Breast epithelium (tissue), 4 donors: ENCODE data around the gene RAB20. TPM values are rescaled to one million over a fixed set of nuclear protein-coding genes. Genes with fewer than 3 reads are reported as not detected.

Experiments used
- DNase-seq, 2 donors: peaks; one replicate each; pipeline ENCODE4 v3.0.0-alpha.2; 2019; ENCODE audit warnings: low spot score in 2 of 2
- H3K27ac ChIP-seq, 2 donors: fragments of 200-600 bp; sonication (generic) in 1 of 2; one replicate each; pipeline ENCODE4 v1.5.1; 2016 to 2019; ENCODE audit warnings: mild to moderate bottlenecking in 1 of 2
- H3K27me3 ChIP-seq, 2 donors: fragments of 200-600 bp; sonication (generic) in 1 of 2; one replicate each; pipeline versions ENCODE4 v1.5.1 to v1.6.0; 2017 to 2019; ENCODE audit warnings: control low read depth in 1 of 2, mild to moderate bottlenecking in 1 of 2
- H3K36me3 ChIP-seq: fragments of 200-600 bp; one replicate; pipeline ENCODE4 v1.5.1; 2019
- H3K4me1 ChIP-seq, 2 donors: fragments of 200-600 bp; sonication (generic); one replicate each; pipeline ENCODE4 v1.5.1; 2016 to 2019; ENCODE audit warnings: control low read depth in 1 of 2
- H3K4me3 ChIP-seq, 3 donors: fragments of 200-600 bp; sonication (generic); 1 replicate in 2 of 3; 2 replicates in 1 of 3; pipeline ENCODE4 v1.5.1; 2016 to 2019; ENCODE audit warnings: mild to moderate bottlenecking in 3 of 3, moderate library complexity in 2 of 3
- H3K9me3 ChIP-seq, 2 donors: fragments of 200-600 bp; sonication (generic) in 1 of 2; one replicate each; pipeline ENCODE4 v1.5.1; 2016 to 2019; ENCODE audit warnings: control low read depth in 1 of 2
- CTCF ChIP-seq, 3 donors: fragments of 450-650 bp; IDR thresholded peaks; one replicate each; pipeline ENCODE4 v1.5.1; 2016 to 2017; ENCODE audit warnings: antibody characterized with exemption in 3 of 3, mild to moderate bottlenecking in 3 of 3, moderate library complexity in 3 of 3
- POLR2A ChIP-seq: fragments of 450-650 bp; IDR thresholded peaks from one replicate; pipeline ENCODE4 v1.6.1; 2016; ENCODE audit warnings: antibody characterized with exemption, mild to moderate bottlenecking, moderate library complexity
- POLR2AphosphoS5 ChIP-seq, 3 donors: sonication (generic); formaldehyde crosslinking; IDR thresholded peaks; one replicate each; pipeline ENCODE4 v1.6.1; 2017; ENCODE audit warnings: antibody characterized with exemption in 3 of 3
- intact Hi-C: fragments of 100-400 bp; cut with DNase I; formaldehyde crosslinking; loops from one replicate; pipeline ENCODE4 v1.15.1; 2023; ENCODE audit warnings: low total_unique reads
- total RNA-seq, 3 donors: library from RNA; depleted of rRNA; stranded (reverse); fragments of >200 nt; gene quantifications; one replicate each; pipeline ENCODE4 v1.1.0, GENCODE V29; 2016

Gene RAB20
- total RNA-seq, 3 donors from 2014 or later = 25.8 to 33.4 (median 30.0) TPM

- H3K36me3 ChIP-seq = no peaks in the 10 kb centered on the region
- no peak overlapping the region for H3K27ac ChIP-seq
- H3K27me3 ChIP-seq = no peaks in the 10 kb centered on the region
- intact Hi-C loops = no loop called here
- no peaks in the 10 kb centered on the region for H3K9me3 ChIP-seq
- no peak overlapping the region for H3K4me3 ChIP-seq
- no peak for TF ChIP-seq POLR2A
- no peak for TF ChIP-seq POLR2AphosphoS5 (IDR thresholded peaks at IDR 0.05)
- no peak for TF ChIP-seq CTCF (IDR thresholded peaks at IDR 0.05)
- no peaks in the 10 kb centered on the region for H3K4me1 ChIP-seq
- DNase-seq = no peak
Measured at GRCh38 chr13:110600980-110601379, 39.5 kb upstream of the RAB20 start.

GRCh38 chr13:110600261-110600819 lies 38.8 kb upstream of the RAB20 start:
- H3K27ac ChIP-seq = no peak overlapping the region
- no peaks in the 10 kb centered on the region for H3K36me3 ChIP-seq
- intact Hi-C loops = no loop called here
- DNase-seq = no peak
- no peaks in the 10 kb centered on the region for H3K9me3 ChIP-seq
- no peaks in the 10 kb centered on the region for H3K27me3 ChIP-seq
- no peaks in the 10 kb centered on the region for H3K4me1 ChIP-seq
- no peak for TF ChIP-seq CTCF (IDR thresholded peaks at IDR 0.05)
- no peak for TF ChIP-seq POLR2A
- no peak for TF ChIP-seq POLR2AphosphoS5 (IDR thresholded peaks at IDR 0.05)
- H3K4me3 ChIP-seq = no peak overlapping the region

- Histone ChIP-seq H3K9me3 (no peaks in the 10 kb centered on the region), H3K4me1 (no peaks in the 10 kb centered on the region), H3K27ac (no peak overlapping the region), H3K36me3 (no peaks in the 10 kb centered on the region), H3K4me3 (no peak overlapping the region), H3K27me3 (no peaks in the 10 kb centered on the region)
- no peak for TF ChIP-seq POLR2A
- no peak for TF ChIP-seq CTCF (IDR thresholded peaks at IDR 0.05)
- no peak for TF ChIP-seq POLR2AphosphoS5 (IDR thresholded peaks at IDR 0.05)
- no peak for DNase-seq
- intact Hi-C loops = no loop called here
Measured at GRCh38 chr13:110597041-110597689, 35.6 kb upstream of the RAB20 start.

GRCh38 chr13:110593430-110594130 lies 32.1 kb upstream of the RAB20 start:
- Histone ChIP-seq H3K4me3 (no peak overlapping the region), H3K9me3 (no peaks in the 10 kb centered on the region), H3K27me3 (no peaks in the 10 kb centered on the region), H3K36me3 (no peaks in the 10 kb centered on the region), H3K27ac (no peak overlapping the region), H3K4me1 (no peaks in the 10 kb centered on the region)
- no peak for DNase-seq
- TF ChIP-seq CTCF (IDR thresholded peaks at IDR 0.05) (peak; percentile 36 to 73 (median 70)), POLR2AphosphoS5 (IDR thresholded peaks at IDR 0.05) (no peak)
- intact Hi-C loops = no loop called here

- H3K36me3 ChIP-seq = no peaks in the 10 kb centered on the region
- no peak overlapping the region for H3K27ac ChIP-seq
- H3K9me3 ChIP-seq = no peaks in the 10 kb centered on the region
- intact Hi-C loops = no loop called here
- no peaks in the 10 kb centered on the region for H3K27me3 ChIP-seq
- H3K4me3 ChIP-seq = no peak overlapping the region
- no peak for DNase-seq
- H3K4me1 ChIP-seq = no peaks in the 10 kb centered on the region
- no peak for TF ChIP-seq CTCF (IDR thresholded peaks at IDR 0.05)
- no peak for TF ChIP-seq POLR2A
- no peak for TF ChIP-seq POLR2AphosphoS5 (IDR thresholded peaks at IDR 0.05)
Measured at GRCh38 chr13:110592665-110593064, 31.1 kb upstream of the RAB20 start.
